GM19238 (cell line): ENCODE measurements around the gene ABCB10.
"Not testable (repeated sequence)": the region's sequence is repeated elsewhere in the genome, so short reads cannot be mapped to it uniquely, and the experiment has no call there.

ENCODE experiments used
- DNase-seq: peaks from one replicate; pipeline ENCODE4 v3.0.0; 2011; ENCODE audit warnings: low spot score; ENCODE audit not compliant: insufficient read length

Gene ABCB10

GRCh38 chr1:229558460-229559335 is at the start of gene ABCB10:
TSS of gene ABCB10 (minus strand) at chr1:229558707. CDS start at chr1:229558652, 55 bp downstream.
- peak; percentile 95 for DNase-seq

- DNase-seq = no peak
Measured at GRCh38 chr1:229607370-229607769, 48.9 kb upstream of the ABCB10 start.

- DNase-seq = no peak
Measured at GRCh38 chr1:229603371-229604005, 45.0 kb upstream of the ABCB10 start.

GRCh38 chr1:229600229-229600628 is 41.7 kb upstream of the ABCB10 start:
- no peak for DNase-seq

- no peak for DNase-seq
Measured at GRCh38 chr1:229599218-229599954, 40.9 kb upstream of the ABCB10 start.

- no peak for DNase-seq
Measured at GRCh38 chr1:229597877-229598276, 39.4 kb upstream of the ABCB10 start.

GRCh38 chr1:229596925-229597699 is 38.6 kb upstream of the ABCB10 start:
- DNase-seq = no peak

- not testable (repeated sequence) for DNase-seq
Measured at GRCh38 chr1:229595876-229596275, 37.4 kb upstream of the ABCB10 start.

- DNase-seq = no peak
Measured at GRCh38 chr1:229594227-229595008, 35.9 kb upstream of the ABCB10 start.

- DNase-seq = no peak
Measured at GRCh38 chr1:229593800-229594199, 35.3 kb upstream of the ABCB10 start.

GRCh38 chr1:229590119-229590518 is 31.6 kb upstream of the ABCB10 start:
- DNase-seq = no peak

- no peak for DNase-seq
Measured at GRCh38 chr1:229585338-229585737, 26.8 kb upstream of the ABCB10 start.

GRCh38 chr1:229582715-229583114 is 24.2 kb upstream of the ABCB10 start:
- DNase-seq = no peak

- no peak for DNase-seq
Measured at GRCh38 chr1:229582011-229582694, 23.6 kb upstream of the ABCB10 start.

- DNase-seq = no peak
Measured at GRCh38 chr1:229581485-229581884, 23.0 kb upstream of the ABCB10 start.

GRCh38 chr1:229579059-229579673 is 20.7 kb upstream of the ABCB10 start:
- DNase-seq = peak; percentile 10

- no peak for DNase-seq
Measured at GRCh38 chr1:229578168-229579058, 19.9 kb upstream of the ABCB10 start.

- DNase-seq = no peak
Measured at GRCh38 chr1:229574679-229575442, 16.4 kb upstream of the ABCB10 start.
